HG02588 (cell line): ENCODE data around the gene CHST3.
"Not testable (repeated sequence)": the region's sequence is repeated elsewhere in the genome, so short reads cannot be mapped to it uniquely, and the experiment has no call there.

Source experiments
- ATAC-seq: cut with Tn5 transposase; IDR thresholded peaks from one replicate; pipeline ENCODE4 v1.9.1; 2021; ENCODE audit warnings: mild to moderate bottlenecking, moderate library complexity; ENCODE audit not compliant: unreplicated experiment

Gene CHST3

DNA sequence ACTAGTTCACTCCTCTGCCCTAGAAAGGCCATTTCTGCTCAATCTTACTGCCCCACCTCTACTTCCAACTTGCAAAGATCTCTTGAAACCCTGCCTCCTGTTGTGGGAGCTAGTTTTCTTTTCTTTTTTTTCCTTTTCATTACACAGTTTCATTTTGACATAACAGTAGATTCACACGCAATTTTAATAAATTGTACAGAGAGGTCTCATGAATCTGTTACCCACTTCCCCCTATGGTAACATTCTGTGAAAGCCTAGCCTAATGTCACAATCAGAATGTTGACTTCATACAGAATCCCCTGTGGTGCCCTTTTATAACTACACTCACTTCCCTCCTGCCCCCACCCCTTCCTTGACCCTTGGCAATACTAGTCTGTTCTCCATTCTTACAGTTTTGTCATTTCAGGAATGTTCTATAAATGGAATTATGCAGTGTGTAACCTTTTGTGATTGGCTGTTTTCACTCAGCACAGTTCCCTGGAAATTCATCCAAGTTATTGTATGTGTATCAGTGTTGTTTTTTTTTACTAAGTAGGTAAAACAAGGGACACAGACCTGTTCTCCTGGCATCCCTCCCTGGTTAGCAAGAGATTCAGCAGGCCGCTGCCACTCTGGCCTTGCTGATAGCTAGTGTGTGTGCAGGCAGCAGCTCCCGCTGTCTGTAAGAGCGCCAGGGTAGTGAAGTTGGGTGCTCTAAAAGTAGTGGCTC, 21.5 kb downstream of the CHST3 start:
- no peak for ATAC-seq

DNA sequence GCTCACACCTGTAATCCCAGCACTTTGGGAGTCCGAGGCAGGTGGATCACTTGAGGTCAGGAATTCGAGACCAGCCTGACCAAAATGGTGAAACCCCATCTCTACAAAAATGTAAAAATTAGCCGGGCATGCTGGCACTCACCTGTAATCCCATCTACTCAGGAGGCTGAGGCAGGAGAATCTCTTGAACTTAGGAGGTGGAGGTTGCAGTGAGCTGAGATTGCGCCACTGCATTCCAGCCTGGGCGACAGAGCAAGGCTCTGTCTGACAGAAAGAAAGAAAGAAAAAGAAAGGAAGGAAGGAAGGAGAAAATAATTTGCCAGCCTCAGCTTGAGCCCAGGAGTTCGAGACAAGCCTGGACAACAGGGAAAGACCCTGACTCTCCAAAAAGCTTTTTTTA, 24.7 kb downstream of the CHST3 start:
- ATAC-seq, result not testable (repeated sequence)

DNA sequence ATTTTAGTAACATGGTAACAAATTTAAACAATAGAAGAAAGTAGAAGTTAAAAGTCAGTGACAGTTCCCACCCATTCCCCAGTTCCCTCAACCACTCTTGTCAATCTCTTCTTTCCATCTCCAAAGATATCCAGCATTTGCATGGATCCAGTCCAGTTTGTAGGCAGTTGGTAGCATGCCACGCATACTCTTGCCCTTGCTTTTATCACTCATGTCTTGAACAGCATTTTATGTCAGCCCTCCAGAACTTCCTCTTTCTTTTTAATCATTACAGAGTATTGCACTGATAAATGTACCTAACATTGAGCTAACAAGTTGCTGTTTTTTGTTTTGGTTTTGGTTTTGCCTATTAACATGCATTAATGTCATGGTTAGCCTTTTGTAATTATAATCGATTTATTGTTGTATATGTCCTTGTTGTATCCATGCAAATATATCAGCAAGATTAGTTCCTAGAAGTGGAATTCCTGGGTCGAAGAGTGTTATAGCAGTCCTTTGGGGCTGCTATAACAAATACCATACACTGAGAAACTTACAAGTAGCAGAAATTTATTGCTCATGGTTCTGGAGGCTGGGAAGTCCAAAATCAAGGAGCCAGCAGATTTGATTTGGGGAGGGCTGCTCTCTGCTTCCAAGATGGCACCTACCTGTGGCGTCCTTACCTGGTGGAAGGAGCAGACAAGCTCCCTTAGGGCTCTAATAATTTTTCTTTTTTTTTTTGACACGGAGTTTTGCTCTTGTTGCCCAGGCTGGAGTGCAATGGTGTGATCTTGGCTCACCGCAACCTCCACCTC, 25.7 kb downstream of the CHST3 start:
- no peak for ATAC-seq

DNA sequence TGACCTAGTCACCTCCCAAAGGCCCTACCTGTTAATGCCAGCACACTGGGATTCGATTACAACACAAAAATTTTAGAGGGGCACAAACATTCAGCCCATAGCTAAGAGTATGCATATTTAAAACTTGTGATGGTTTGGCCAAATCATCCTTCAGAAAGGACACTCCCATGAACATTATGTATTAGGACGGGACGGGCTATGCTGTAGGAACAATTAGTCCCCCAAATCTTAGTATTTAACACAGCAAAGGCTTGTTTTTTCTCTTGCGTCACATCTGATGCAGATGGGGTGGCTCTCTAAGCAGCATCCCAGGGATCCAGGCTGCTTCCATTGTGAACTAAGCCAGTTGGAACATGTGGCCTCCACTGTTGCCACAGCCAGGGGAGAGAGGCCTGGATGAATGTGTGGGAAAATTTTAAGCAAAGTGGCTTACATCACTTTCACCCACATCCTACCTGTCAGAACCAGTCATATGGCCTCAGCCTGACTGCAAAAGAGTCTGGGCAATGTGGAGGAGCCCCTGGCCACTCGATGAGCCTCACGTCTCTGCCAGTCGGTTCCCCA, 26.6 kb downstream of the CHST3 start:
- no peak for ATAC-seq

DNA sequence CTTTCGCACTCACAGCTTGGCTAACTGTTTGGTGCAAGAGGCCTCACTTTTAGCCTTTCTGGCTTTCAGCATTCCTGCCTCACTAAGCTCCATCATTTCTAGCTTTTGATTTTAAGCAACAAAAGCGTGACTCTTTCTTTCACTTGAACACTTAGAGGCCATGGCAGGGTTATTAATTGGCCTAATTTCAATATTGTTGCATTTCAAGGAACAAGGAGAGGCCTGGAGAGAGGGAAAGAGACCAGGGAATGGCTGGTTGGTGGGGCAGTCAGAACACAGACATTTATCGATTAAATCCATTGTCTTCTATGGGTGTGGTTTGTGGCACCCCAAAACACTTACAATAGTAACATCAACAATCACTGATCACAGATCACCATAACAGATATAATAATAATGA, 31.3 kb downstream of the CHST3 start:
- no peak for ATAC-seq

DNA sequence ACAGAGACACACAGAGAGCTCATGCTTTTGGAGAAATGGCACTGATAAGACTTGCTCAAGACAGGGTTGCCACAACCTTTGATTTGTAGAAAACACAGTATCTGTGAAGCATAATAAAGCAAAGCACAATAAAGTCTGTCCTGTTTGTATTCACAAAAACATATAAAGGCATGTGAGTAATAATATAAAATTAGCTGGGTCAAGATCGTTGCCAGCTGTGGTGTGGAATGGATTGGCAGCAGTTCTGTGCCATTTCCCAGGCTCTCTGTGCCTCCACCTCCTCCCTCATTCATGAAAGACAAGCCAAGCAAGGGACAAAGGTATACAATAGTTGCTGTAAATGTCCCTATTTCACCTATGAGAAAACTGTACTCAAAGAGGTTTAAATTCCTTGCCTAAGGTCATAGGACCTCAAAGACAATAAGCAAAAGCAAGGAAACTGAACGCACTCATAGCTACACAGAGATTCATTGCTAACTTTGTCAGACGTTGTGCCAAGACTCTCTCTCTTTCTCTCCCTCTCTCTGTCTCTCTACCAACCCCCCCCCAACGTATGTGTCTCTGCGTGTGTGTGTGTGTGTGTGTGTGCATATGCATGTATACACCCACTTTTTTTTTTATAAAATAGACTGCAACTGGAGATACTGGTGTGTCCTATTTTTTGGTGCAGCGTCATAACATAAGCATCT, 31.8 kb downstream of the CHST3 start:
- no peak for ATAC-seq

DNA sequence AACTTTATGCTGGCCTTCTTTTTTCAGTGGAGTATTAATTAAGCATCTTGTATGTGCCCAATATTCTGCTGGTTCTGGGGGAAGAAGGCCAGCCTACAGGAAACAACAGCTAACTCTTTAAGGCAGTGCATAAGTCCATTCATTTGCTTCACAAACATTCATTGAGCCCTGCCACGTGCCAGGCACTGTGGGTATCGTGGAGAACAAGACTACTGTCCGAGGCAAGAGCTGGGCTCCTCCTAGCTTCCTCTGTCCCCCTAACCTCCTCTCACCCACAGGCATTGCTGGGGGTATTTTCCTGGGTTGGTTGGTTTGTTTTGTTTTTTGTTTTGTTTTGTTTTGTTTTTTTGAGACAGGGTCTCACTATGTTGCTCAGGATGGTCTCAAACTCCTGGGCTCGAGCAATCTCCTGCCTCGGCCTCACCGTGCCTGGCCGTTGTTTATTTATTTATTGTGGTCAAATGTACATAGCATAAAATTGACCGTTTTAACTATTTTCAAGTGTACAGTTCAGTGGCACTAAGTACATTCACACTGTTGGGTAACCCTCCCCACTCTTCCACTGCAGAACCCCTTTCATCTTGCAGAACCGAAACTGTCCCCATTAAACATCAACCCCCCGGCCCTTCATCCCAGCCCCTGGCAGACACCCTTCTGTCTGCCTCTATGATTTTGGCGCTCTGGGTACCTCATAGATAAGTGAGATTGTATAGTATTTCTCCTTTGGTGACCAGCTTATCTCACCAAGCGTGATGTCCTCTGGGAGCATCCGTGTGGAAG, 32.6 kb downstream of the CHST3 start:
- ATAC-seq, result no peak

DNA sequence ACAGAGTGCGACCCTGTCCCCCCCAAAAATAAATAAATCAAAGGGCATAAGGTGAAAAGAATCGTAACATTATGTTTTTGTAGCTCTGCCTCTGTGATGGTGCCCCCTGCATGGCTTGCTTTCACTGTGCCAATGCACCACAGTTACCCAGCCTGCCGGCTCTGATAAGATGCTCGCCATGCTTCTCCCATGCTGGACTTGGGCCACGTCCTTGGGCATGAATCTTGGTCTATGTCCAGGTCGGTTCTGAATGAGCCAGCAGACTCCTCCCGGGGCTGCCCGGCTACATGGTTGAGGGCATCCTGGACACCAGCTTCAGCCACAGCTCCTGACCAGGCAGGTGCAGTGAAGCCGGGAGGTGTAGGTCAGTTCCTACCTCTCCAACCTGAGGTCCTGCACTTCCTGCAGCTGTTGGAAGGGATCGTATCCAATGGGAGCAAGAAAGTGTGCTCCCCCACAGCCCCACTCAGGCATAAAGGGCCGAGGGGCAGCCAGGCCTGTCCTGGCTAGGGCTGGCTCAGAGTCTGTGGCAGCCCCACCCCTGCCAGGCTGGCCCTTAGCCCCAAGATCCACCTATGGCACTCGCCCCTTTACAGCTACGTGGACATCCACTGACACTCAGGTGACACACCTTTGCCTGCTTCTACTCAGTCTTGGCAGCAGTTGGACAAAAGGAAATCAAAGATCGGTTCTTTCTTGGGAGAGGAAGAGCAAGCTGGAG, 34.1 kb downstream of the CHST3 start:
- ATAC-seq, result no peak

DNA sequence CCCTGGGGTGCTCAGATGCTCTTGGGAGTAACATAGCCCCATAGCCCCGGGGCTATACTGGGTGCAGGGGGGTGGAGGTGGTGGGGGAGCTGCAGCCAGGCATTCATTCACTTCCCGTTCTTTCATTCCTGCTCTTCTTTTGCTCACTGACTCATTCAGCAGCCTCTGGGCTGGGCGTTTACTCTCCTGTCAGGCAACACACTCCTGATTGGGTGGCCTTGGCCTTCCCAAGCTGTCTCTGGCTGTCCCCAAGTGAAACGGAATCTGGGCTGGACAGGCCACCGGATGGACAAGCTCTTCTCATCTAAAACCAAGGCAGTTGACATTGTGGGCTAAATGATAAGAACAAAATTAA, 34.6 kb downstream of the CHST3 start:
- ATAC-seq, result no peak

DNA sequence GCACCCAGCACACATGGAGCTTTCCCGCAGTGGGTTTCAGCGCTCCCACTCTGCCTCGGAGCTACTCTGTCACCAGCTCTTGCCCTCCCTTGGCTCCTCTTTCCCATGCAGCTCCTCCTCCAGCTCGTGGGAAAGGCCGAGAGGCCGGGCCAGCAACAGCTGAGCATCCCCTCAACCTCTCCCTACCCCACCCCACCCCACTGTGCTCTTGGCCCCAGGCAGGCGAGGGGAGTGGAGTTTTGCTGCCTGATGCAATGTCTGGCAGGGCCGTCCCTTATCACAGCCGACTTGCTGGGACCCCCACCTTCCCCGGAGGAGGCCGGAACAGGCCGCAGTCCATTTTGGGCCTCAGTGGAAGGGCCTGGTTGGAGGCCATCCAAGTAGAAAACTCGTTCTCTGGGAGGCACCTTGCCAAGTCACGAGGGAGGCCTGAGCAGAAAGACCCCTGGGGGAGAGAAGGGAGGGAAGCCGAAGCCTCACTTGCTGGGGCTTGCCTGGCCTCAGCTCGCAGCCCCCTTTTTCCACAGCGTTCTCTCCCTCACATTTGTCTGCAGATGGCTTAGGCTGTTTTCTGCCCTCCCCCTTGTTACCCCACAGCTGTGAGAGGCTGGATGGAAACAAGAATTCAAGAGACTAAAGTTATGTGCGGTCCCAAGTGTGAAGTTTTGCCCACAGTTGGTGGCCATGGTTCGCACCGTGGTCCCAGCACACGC, 35.3 kb downstream of the CHST3 start:
- no peak for ATAC-seq

DNA sequence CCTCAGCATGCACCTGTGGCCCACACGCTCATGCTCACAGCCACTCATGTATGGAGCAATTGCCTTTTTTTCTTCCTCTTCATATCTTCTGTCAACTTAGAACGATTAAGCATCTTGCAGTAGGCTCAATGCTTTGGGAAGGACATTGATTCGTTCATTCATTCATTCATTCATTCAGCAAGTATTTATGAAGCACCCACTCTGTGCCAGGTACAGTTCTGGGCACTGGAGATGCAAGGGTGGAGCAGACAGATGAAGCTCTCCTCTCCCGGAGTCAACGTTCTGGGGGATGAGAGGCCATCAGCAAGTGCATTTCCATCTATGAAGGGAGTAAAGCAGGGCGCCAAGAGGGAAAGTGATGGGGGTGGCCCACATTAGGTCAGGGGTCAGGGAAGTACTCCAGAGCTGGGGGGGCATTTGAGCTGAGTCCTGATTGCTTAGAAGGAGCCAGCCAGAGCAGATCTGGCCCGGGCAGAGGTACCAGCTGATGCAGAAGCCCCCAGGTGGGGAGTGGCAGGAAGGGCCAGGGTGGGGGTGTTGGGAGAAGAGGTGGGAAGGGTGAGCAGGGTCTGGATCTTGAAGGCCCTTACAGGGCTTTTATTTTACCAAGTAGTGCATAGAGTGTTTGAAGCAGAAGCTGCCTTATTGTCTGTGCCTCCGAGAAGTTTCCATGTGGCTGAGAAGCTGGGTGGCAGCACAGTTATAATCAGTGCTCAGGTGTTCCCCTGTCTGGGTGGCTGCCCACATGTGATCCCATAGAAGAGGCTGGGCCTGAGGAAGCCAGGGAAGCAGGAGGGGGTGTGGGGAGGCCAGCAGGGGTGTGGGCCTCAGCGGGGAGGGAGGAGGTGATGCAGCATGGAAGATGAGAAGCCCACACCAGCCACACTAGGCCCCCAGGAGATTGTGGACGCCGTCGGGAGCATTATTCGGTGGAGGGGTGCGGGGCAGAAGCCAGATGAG, 36.2 kb downstream of the CHST3 start:
- ATAC-seq, result no peak

DNA sequence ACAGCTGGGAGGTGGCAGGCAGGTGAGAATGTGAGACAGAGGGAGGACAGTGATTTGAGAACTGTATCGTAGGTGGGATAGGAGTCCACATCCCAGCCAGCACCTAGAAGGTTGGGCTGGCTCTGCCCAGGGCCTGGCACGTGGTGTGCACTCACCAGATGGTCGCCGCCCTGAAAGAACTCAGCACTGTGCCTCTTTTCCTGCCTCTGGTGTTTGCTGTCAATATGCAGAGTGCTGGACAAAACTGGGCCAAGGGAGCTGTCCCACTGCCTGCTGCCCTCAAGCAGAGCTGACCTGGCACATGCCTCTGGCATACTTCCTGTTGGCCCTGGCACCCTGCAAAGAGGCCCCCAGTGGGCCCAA, 36.8 kb downstream of the CHST3 start:
- ATAC-seq, result no peak

DNA sequence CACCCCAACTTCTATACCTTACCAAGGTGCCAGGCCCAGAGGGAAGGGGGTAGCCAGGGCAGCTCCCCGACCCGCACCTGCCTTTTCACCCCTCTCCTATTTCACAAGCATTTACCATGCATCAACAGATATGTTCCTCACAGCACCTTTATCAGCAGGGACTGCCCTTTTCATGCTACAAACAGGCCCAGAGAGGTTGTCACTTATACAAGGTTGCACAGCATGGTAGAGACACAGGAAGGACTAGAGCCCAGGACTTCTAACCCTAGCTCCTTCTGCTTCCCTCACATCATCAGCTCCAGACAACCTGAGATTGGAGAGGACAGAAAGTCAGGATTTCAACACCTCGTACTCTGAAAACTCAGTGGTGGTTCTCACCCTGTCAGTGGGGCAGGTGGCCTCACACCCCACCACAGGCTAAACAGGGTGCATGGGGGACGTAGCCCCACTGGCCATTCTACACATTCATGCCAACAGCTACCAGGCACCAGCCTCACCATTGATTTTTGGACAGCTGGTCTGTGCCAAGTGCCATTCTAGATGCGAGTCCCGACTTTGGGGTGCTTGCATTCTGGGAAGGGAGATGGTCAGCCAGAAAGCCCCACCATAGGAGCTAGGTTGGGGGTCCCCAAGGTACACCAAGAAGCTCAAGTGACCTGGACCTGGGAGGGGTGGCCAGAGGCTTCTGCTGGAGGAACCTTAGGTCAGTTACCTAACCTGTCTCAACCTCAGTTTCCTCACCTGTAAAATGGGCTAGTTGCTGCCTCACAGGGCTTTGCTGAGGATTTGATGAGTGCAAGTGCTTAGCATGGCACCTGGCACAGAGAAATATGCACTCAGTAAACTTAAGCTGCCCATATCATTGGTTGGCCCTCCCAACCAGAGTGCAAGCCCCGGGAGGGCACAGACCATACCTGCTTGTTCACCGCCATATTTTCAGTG, 38.4 kb downstream of the CHST3 start:
- ATAC-seq, result no peak

DNA sequence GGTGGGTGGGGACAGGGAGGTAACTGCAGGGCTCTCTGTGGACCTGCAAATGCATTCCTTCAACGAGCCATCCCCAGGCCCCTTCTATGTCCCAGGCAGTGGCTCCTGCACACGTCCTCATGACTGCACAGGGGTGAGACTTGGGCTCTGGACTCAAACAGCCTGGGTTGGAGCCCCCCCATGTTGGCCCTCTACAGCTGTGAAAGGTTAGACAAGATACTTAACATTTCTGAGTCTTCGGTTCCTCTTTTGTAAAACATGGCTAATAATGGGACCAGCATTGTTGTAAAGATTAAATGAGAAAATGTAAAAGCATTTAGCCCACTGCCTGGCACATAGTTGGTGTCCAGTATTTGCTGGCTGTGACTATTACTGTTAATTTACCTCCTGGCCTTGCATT, 41.8 kb downstream of the CHST3 start:
- ATAC-seq, result no peak

DNA sequence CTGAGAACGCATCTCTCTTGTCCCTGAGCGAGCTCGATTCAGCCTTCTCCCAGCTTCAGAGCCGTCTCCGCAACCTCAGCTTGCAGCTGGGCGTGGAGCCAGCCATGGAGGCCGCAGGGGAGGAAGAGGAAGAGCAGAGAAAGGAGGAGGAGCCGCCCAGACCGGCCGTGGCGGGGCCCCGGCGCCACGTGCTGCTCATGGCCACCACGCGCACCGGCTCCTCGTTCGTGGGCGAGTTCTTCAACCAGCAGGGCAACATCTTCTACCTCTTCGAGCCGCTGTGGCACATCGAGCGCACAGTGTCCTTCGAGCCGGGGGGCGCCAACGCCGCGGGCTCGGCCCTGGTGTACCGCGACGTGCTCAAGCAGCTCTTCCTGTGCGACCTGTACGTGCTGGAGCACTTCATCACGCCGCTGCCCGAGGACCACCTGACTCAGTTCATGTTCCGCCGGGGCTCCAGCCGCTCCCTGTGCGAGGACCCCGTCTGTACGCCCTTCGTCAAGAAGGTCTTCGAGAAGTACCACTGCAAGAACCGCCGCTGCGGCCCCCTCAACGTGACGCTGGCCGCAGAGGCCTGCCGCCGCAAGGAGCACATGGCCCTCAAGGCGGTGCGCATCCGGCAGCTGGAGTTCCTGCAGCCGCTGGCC, 43.2 kb downstream of the CHST3 start:
- ATAC-seq, result no peak

DNA sequence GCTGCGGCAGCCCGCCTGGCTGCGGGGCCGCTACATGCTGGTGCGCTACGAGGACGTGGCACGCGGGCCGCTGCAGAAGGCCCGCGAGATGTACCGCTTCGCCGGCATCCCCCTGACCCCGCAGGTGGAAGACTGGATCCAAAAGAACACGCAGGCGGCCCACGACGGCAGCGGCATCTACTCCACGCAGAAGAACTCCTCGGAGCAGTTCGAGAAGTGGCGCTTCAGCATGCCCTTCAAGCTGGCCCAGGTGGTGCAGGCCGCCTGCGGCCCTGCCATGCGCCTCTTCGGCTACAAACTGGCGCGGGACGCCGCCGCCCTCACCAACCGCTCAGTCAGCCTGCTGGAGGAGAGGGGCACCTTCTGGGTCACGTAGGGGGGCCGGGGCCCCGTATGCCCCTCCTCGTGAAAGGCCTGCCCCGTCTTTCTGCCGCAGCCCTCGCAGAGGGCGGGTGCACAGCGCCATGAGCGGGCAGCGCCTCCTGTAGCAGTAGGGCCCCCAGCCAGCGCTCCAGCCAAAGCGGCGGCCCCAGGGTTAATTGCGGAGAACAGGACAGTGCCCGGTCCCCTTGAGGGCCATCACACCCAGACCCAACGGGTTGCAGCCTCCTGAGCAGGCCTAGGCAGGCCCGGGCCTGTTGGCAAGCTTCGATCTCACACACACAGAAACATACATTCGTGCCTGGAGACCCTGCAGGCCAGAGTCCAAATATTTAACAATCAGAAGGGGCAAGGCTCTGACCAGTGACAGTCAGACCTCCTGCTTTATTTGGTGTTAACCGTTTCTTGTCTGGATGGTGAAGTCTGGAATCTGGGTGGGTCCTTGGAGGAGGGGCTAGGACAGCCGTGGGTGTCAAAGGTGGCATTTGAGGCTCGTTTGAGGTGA, 44.1 kb downstream of the CHST3 start:
- no peak for ATAC-seq
